Activated CD8-positive, alpha-beta memory T cell treated with anti-CD3 and anti-CD28 coated beads, Interleukin-2, amount 50 U/mL, for 48 hours (primary cell): ENCODE data around the gene KRT79.

Experiments used
- DNase-seq: peaks from one replicate; pipeline ENCODE4 v3.0.0-alpha.2; 2020

Gene KRT79

GRCh38 chr12:52832985-52833905 is 866 bp downstream of the KRT79 start:
- no peak for DNase-seq

GRCh38 chr12:52832451-52832850 is 1.7 kb downstream of the KRT79 start:
- DNase-seq, result no peak

- no peak for DNase-seq
Observed at GRCh38 chr12:52831251-52831650, 2.9 kb downstream of the KRT79 start.

- DNase-seq, result no peak
Observed at GRCh38 chr12:52829986-52830770, 3.9 kb downstream of the KRT79 start.

- DNase-seq, result no peak
Observed at GRCh38 chr12:52828591-52829021, 5.5 kb downstream of the KRT79 start.

- no peak for DNase-seq
Observed at GRCh38 chr12:52828156-52828555, 6.0 kb downstream of the KRT79 start.

- DNase-seq, result no peak
Observed at GRCh38 chr12:52827499-52828090, 6.5 kb downstream of the KRT79 start.

GRCh38 chr12:52826611-52827498 is 7.3 kb downstream of the KRT79 start:
- no peak for DNase-seq

- DNase-seq, result no peak
Observed at GRCh38 chr12:52825961-52826360, 8.2 kb downstream of the KRT79 start.

- no peak for DNase-seq
Observed at GRCh38 chr12:52824741-52825410, 9.2 kb downstream of the KRT79 start.

GRCh38 chr12:52823761-52824450 is 10.2 kb downstream of the KRT79 start:
- DNase-seq, result no peak

- no peak for DNase-seq
Observed at GRCh38 chr12:52822771-52823510, 11.2 kb downstream of the KRT79 start.

GRCh38 chr12:52821826-52822660 is 12.1 kb downstream of the KRT79 start:
- DNase-seq, result no peak

- DNase-seq, result no peak
Observed at GRCh38 chr12:52821071-52821730, 12.9 kb downstream of the KRT79 start.

GRCh38 chr12:52820521-52820920 is 13.6 kb downstream of the KRT79 start:
- DNase-seq, result no peak

GRCh38 chr12:52819731-52820510 is 14.2 kb downstream of the KRT79 start:
- no peak for DNase-seq

- DNase-seq, result no peak
Observed at GRCh38 chr12:52818887-52819420, 15.2 kb downstream of the KRT79 start.

- DNase-seq, result no peak
Observed at GRCh38 chr12:52818388-52818787, 15.7 kb downstream of the KRT79 start.
